ENCODE results near the gene TPRX1. TPM values are rescaled to one million over a fixed set of nuclear protein-coding genes. Genes with fewer than 3 reads are reported as not detected.

The TPRX1 gene
- total and polyA plus RNA-seq, 2 of the 4 experiments (the other 2 are of a cell fraction) = not detected

DNA sequence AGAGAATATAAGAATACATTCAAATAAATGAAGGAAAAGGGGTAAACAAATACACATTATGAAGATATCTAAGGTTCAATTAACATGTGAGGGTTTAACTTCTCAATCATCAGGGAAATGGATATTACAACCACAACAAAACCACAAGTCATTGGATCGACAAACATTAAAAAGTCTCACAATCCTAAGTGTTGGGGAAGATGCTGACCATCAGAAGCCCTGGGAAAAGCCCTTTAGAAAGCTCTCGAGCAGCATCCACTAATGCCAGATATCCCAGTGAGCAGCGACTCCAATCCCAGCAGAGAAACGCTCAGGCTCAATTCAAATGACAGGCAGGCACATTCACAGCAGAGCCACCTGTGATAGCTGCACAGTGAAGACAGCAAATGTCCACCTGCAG is 3.1 kb downstream of the TPRX1 start:
- no peak for DNase-seq
- dilution Hi-C loops (cut with HindIII; ENCODE audit: low sequenced_read_pairs, unreplicated experiment) = no loop called here

More for the DNA sequence above, 3.1 kb downstream of the TPRX1 start:
- POLR2A ChIA-PET (ENCODE audit: unreplicated experiment) = no interaction called here
- Histone ChIP-seq H3K18ac (ENCODE audit: low read depth, low read length) (no peak overlapping the region), H4K8ac (ENCODE audit: low read depth in 2 of 2, low read length in 2 of 2) (no peak overlapping the region), H4K91ac (ENCODE audit: insufficient read depth, low read depth, low read length) (no peak overlapping the region), H3K9ac (ENCODE audit: low read depth, low read length) (no peak overlapping the region), H3K4me3 (ENCODE audit: insufficient read depth, low read depth, low read length) (no peak overlapping the region), H3K9me1 (ENCODE audit: insufficient read depth, low read length) (no peaks in the 10 kb centered on the region), H2AK5ac (ENCODE audit: low read depth, low read length) (no peak overlapping the region), H3K79me1 (ENCODE audit: low read depth in 1 of 2, low read length in 2 of 2) (no peaks in the 10 kb centered on the region), H2AK9ac (replicated peaks; ENCODE audit: low read depth, low read length, poor library complexity) (no peak overlapping the region), H3K4ac (ENCODE audit: low read depth, low read length) (no peak overlapping the region), H3K4me2 (ENCODE audit: low read depth, low read length) (no peak overlapping the region), H3K36me3 (ENCODE audit: control insufficient read depth, insufficient read depth, low read length) (no peaks in the 10 kb centered on the region), H3K27ac (ENCODE audit: insufficient read depth, low read length) (no peak overlapping the region), H4K20me1 (ENCODE audit: insufficient read depth, low read length) (no peaks in the 10 kb centered on the region), H2AFZ (replicated peaks; ENCODE audit: low read length, poor library complexity) (no peak overlapping the region), H2BK20ac (ENCODE audit: low read depth, low read length) (no peak overlapping the region), H3K9me3 (ENCODE audit: control insufficient read depth, insufficient read depth, low read length) (no peaks in the 10 kb centered on the region), H2BK120ac (ENCODE audit: low read depth, low read length) (no peak overlapping the region), H3K23ac (ENCODE audit: low read depth, low read length) (no peak overlapping the region), H3K4me1 (ENCODE audit: control insufficient read depth, insufficient read depth, low read length) (no peaks in the 10 kb centered on the region), H2BK15ac (ENCODE audit: low read depth, low read length) (no peak overlapping the region), H3K14ac (replicated peaks; ENCODE audit: low read depth, low read length) (no peak overlapping the region), H4K5ac (ENCODE audit: low read depth, low read length) (no peak overlapping the region), H2BK5ac (ENCODE audit: low read depth, low read length, poor library complexity, severe bottlenecking) (no peak overlapping the region), H3K27me3 (ENCODE audit: control insufficient read depth, insufficient read depth, low read length) (peaks cover 7% of the 10 kb centered on the region), H3K56ac (ENCODE audit: extremely low read depth, insufficient read depth, low read length) (no peak overlapping the region)
- no peak for ATAC-seq (ENCODE audit: low read depth)
- no CpG with 5 or more reads among the region's 4 CpGs for WGBS, 2 experiments (ENCODE audit: extremely low coverage in 2 of 2, insufficient read length in 1 of 2)
- no peak for TF ChIP-seq USF2 (IDR thresholded peaks at IDR 0.05; ENCODE audit: low read depth, low read length)
- no peak for TF ChIP-seq RCOR1 (IDR thresholded peaks at IDR 0.05; ENCODE audit: insufficient replicate concordance, low read length)
- TF ChIP-seq FOS (IDR thresholded peaks at IDR 0.05; ENCODE audit: low read depth, low read length) = no peak
- no peak for TF ChIP-seq MXI1 (IDR thresholded peaks at IDR 0.05; ENCODE audit: borderline replicate concordance, low read depth, low read length)
- no peak for TF ChIP-seq RAD21 (IDR thresholded peaks at IDR 0.05; ENCODE audit: low read length)
- TF ChIP-seq BHLHE40 (IDR thresholded peaks at IDR 0.05; ENCODE audit: low read depth, low read length) = no peak
- no peak for TF ChIP-seq MAZ (IDR thresholded peaks at IDR 0.05; ENCODE audit: borderline replicate concordance, low read depth, low read length)
- no peak for TF ChIP-seq CEBPB (IDR thresholded peaks at IDR 0.05; ENCODE audit: low read depth, low read length)
- TF ChIP-seq SMC3 (IDR thresholded peaks at IDR 0.05; ENCODE audit: low read depth, low read length) = no peak
- no peak for TF ChIP-seq CHD1 (IDR thresholded peaks at IDR 0.05; ENCODE audit: low read depth, low read length)
- TF ChIP-seq RFX5 (IDR thresholded peaks at IDR 0.05; ENCODE audit: low read depth, low read length) = no peak
- no peak for TF ChIP-seq MAFK (IDR thresholded peaks at IDR 0.05; ENCODE audit: low read depth, low read length)
- TF ChIP-seq CTCF (conservative IDR thresholded peaks at IDR 0.05; ENCODE audit: low read depth, low read length) = no peak
- no peak for TF ChIP-seq NFE2L2 (IDR thresholded peaks at IDR 0.05; ENCODE audit: low read depth, low read length)
- TF ChIP-seq POLR2A (IDR thresholded peaks at IDR 0.05; ENCODE audit: low read depth, low read length) = no peak
- intact Hi-C loops (cut with micrococcal nuclease) = no loop called here
- in situ Hi-C loops (cut with MboI; ENCODE audit: low sequenced_read_pairs) = no loop called here
- CTCF ChIA-PET = no interaction called here
- BruUV-seq (replicated peaks) = no TSS peak

All from IMR-90 (cell line).